Stimulated activated CD4-positive, alpha-beta T cell treated with anti-CD3 and anti-CD28 coated beads, Interleukin-1b, Interleukin-23, amount 100 ng/mL, for 1 hour (primary cell): ENCODE results near the gene EMC9.

Experiments used
- DNase-seq, 2 donors: peaks; one replicate each; pipeline ENCODE4 v3.0.0-alpha.2; 2020; ENCODE audit warnings: low read depth in 2 of 2

The EMC9 gene

GRCh38 chr14:24149302-24149969 lies 8.0 kb upstream of the EMC9 start:
- DNase-seq, result no peak

- no peak for DNase-seq
Observed at GRCh38 chr14:24147761-24148428, 6.5 kb upstream of the EMC9 start.

- peak; percentile 90 to 93 for DNase-seq
Observed at GRCh38 chr14:24146978-24147760, 5.8 kb upstream of the EMC9 start, which contains the start of gene RNF31. RNF31 (plus strand) TSS chr14:24147498; CDS start chr14:24147699, 201 bp downstream.

DNA sequence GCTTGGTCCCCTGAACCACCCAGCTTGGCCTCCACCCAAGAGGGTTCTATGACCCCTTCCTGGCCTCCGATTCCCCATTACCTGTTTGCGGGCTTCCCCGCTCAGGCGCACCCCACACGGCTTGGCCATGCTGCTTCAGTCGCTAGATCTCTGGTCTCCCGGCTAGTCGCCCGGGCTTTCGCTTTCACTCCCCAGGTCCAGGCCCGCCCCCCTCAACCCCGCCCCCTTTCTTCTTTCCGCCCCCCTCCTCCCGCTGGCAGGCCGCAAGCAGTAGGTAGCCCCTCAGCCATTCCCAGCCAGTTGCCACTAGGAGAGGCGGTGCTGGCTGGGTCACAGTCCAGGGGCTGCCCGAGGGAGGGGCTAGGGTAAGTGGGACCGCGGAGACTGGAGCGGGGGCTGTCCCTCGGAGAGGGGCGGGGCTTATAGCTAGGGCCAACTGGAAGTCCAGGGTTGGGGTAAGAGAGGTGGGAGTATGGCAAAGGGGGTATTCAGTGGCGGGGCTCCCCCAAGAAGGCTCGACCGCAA lies 5.1 kb upstream of the EMC9 start, which contains the start of gene PSME2:
Gene PSME2, minus strand, starts transcription at position 158 of the 525 bp plus-strand sequence. Its CDS starts 29 bp downstream, at position 129.
- peak; percentile 45 to 58 for DNase-seq

DNA sequence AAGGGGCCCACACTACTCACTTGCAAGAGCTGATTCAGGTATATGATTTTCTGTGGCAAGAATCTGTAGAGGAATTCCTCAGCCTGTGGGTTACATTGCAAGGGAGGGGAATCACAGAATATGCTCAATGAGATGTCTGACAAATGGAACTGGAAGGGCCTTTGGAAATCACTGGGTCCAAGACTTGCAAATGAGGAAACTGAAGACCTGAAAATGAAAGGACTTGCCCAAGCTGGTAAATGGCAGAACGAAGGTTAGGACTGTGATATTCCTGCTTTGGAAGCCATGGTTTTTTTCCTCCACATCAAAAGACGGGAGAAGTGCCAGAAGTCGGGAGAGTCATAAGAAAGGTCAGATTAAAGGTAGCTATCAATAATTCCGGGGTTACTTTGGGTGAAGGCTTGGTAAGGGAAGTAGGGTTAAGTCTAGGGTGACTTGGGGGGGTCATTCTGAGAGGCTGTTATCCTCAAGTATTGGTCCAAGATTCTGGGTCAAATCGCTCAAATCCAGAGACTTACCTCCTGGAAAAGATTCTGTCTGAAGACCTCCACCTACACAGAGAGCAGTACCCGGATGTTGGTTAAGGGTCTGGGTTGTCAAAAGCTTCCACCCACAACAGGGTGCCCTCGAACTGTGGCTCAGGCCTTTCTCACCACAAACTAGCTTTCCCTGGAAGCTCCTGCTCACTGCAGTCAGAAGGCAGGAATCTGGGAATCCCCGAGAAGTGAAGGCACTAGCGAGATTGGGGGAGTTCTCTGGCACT lies 4.5 kb upstream of the EMC9 start:
- no peak for DNase-seq

DNA sequence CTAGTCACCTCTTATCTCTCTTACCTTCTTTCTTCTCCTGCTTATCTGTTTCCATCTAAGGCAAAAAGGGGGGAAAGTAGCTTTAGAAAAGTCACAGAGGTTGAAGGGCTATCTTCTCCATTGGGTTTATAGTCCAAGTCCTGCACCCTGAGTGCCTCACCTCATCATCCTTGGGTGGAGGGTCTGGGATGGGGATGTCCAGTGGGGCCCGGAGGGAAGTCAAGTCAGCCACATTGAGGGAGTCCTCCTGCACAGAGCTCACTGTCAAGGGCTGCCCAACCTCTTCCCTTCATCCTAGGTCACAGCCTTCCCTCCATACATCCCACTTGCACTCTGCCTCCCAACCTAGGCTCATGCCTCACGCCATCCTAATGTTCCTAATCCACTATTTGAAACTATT lies 3.8 kb upstream of the EMC9 start:
- no peak for DNase-seq

GRCh38 chr14:24144451-24144850 lies 3.1 kb upstream of the EMC9 start:
- no peak for DNase-seq

DNA sequence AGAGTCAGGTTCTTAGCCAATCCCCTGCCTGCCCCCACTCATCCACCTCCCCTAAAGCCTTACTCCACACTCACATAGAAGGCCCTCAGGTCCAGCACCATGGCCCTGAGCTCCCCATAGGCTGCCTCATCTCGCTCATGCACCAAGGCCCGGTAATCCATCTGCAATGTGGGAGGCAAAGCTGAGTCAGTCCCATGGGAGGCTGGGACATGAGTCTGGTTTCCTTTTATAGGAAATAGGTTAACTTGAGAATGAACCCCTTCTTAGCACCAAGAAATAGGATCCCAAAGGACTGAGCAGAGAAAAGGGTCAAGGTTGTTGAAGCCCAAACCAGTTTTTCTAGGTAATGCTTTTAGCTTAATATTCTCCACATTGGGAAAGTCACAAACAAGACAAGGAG lies 2.1 kb upstream of the EMC9 start:
- DNase-seq, result no peak

GRCh38 chr14:24139272-24139934 lies 2.0 kb downstream of the EMC9 start:
- DNase-seq, result no peak

- no peak for DNase-seq
Observed at GRCh38 chr14:24138396-24139271, 2.8 kb downstream of the EMC9 start.

- no peak for DNase-seq
Observed at GRCh38 chr14:24137529-24138395, 3.6 kb downstream of the EMC9 start.

GRCh38 chr14:24136684-24137528 lies 4.5 kb downstream of the EMC9 start:
- DNase-seq, result no peak

DNA sequence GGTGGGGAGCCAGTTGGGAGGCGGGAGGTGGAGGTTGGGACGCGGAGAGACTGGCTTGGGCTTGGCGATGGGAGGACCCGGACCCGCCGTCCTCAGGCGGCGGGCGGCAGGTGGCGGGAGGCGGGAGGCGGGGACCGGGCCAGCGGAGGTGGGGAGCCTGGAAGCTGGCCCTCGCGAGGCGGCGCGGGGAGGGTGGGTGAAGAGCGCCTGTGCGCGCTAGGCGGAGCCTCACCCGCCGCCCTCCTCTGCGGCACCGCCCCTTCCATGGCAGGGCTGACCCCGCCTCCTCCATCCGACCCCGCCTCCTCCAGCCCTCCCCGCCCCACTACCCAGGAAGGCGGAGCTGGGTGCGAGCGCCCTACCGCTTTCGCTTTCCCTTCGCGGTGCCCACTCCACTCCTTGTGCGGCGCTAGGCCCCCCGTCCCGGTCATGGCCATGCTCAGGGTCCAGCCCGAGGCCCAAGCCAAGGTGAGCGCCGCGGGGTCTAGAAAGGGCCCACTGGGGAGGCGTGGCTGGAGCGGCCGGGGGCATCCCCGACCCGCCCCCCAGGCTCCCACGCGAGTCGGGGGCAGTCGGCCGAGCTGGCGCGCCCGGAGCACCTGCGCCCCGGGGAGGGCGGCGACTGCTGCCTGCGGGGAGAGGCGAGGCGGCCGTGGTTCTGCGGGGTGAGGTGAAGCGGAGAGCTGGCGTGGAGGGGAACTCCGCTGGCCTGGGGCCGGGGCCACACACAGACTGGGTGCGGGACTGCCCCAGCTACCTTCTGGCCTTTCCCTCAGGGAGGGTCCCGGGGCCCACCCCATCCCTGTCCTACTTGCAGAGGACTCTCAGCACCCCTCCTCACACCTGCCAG lies 5.3 kb downstream of the EMC9 start, which contains the start of gene PSME1:
Gene PSME1, plus strand, starts transcription at position 361 of the 850 bp plus-strand sequence. Its CDS starts 69 bp downstream, at position 430.
- peak; percentile 89 to 94 for DNase-seq

DNA sequence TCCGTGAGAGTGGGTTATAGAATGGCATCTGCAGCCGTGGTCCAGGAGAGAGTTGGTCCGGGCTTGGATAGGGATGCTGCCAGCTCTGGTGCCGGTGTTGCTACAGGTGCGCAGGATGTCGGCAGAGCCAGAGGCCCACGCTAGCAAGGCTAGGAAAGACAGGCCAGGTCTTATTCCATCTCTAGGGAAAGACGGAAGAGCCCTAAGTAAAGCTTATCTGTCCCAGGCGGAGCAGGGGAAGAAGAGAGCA lies 5.9 kb downstream of the EMC9 start:
- DNase-seq, result no peak

- DNase-seq, result no peak
Observed at GRCh38 chr14:24133735-24134134, 7.7 kb downstream of the EMC9 start.

DNA sequence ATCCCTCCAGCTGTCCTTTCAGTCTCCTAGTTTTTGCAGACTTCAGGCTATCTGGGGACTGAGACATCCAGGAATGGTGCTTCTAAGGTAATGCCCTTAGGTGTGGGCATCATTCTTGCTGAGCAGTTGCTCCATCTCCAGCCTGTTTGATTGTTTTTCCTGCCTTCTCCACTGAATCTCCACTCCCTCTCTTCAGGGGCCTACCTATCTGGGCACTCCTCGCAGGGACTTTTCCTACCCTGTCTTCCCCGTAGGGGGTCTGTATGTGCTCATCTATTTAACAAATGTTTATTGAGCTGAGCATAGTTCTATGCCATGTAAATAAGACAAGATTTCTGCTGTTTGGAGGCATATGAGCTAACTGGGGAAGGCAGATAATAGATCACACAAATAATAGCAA lies 8.4 kb downstream of the EMC9 start:
- no peak for DNase-seq

DNA sequence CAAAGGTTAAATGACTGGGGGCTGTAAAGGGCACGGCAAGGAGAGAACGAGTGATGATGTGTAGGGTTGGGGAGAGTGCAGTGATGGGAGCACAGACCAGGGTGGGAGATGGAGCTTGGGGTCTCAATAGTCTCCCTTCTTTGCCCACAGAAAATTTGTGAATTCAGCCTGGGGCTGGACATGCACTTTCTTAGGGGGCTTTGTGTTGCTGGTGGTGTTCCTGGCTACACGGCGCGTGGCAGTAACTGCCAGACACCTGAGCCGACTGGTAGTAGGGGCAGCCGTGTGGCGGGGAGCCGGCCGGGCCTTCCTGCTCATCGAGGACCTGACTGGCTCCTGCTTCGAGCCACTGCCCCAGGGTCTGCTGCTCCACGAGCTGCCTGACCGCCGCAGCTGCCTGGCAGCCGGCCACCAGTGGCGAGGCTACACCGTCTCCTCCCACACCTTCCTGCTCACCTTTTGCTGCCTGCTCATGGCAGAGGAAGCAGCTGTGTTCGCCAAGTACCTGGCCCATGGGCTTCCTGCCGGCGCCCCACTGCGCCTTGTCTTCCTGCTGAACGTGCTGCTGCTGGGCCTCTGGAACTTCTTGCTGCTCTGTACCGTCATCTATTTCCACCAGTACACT lies 9.2 kb downstream of the EMC9 start:
- DNase-seq, result no peak
